HG03108 (cell line): ENCODE measurements around the gene HBEGF.

Experiments
- ATAC-seq: cut with Tn5 transposase; IDR thresholded peaks from one replicate; pipeline ENCODE4 v1.9.1; 2021; ENCODE audit warnings: moderate library complexity; ENCODE audit not compliant: unreplicated experiment

Gene HBEGF, protein sequence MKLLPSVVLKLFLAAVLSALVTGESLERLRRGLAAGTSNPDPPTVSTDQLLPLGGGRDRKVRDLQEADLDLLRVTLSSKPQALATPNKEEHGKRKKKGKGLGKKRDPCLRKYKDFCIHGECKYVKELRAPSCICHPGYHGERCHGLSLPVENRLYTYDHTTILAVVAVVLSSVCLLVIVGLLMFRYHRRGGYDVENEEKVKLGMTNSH

DNA sequence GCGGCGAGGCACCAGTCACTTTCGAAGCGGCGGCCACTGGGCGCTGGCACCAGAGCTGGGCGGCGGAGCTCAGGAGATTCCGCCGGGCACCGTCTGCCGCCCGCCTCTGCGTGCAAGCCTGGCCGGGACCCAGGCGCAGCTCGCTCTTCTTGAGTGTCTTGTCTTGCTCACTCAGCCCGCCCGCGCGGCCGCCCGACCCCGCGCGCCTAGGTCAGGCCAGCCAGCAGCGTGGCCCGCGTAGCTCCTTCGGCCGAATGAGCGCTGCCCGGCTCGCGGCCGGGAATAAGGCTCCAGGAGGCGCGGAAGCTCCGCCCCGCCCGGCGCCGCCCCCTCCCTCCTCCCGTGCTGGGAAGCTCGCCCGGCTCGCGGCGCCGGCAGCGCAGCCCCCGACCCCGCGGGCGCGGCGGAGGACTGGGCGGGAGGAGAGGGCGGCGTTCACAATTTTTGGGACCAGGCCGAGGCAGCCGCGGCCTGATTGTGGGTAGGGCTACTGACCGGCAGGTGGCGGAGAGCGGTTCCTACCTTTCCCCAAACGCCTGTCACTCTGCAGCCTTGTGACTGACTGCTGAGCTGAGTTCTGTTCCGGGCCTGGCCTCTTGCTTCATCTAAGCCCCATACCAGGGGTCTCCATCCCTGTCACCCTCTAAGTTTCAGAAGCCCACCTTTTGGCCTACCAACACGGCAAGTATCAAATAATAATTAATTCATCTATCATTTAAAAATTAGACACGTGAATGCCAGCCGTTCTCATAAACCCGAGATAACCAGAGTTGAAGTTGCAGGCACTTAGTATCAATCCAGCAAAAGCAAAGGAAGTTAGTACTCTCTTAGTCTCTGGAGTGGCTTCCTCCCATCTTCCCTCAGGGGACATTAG lies at the start of gene HBEGF:
Gene HBEGF, minus strand, starts transcription at position 256 of the 874 bp plus-strand sequence. CDS start 275 bp downstream, outside the sequence.
- ATAC-seq: peak; percentile 62

- ATAC-seq: no peak
Measured at GRCh38 chr5:140393738-140394137, 47.3 kb upstream of the HBEGF start.

DNA sequence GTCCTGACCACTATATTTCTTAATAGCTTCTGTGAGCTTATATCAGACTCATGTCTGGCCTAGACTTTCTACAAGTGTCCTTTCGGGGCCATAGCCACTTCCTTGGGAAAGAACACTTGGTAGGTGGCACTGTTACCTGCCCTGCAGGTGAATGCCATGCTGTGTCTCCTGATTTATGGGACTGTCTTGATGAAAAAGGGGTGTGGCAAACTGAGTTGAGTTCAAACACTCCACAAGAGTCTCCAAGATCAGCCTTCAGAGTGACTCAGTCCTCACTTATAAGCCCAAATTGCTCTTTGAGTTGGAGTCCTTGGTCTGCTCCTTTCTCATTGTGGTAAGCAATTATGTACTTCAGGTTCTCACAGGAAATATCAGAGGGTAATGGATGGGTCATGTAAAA lies 45.3 kb upstream of the HBEGF start:
- ATAC-seq: no peak

- ATAC-seq: no peak
Measured at GRCh38 chr5:140391312-140391711, 44.9 kb upstream of the HBEGF start.

- ATAC-seq: no peak
Measured at GRCh38 chr5:140388052-140388451, 41.6 kb upstream of the HBEGF start.

GRCh38 chr5:140383300-140383699 lies 36.9 kb upstream of the HBEGF start:
- ATAC-seq: no peak

GRCh38 chr5:140382866-140383265 lies 36.5 kb upstream of the HBEGF start:
- ATAC-seq: no peak

- no peak for ATAC-seq
Measured at GRCh38 chr5:140381972-140382371, 35.6 kb upstream of the HBEGF start.

- ATAC-seq: no peak
Measured at GRCh38 chr5:140381351-140381750, 34.9 kb upstream of the HBEGF start.

DNA sequence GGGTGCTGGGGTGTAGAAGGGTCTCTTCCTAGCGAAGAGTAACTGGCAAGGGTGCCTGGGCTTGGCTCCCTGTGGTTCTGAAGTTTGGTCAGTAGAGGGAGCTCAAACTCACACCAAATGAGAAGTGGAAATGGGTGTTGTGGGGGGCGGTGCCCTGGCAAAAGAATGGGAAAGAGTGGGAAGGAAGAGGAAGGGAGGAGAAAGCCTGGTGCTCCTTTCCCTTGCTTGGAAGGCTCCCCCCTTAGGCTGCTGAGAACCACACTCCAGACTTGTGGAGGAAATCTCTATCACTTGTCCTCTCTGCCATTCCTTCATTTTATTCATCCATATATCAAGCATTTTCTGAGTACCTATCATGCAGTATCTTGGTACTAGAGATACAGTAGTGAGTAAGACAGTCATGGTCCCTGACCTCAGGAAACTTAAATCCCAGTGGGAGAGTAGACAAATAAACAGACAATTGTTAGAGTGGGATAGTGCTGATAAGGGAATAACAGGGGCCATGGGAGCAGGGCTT lies 26.6 kb upstream of the HBEGF start:
- peak; percentile 70 for ATAC-seq

DNA sequence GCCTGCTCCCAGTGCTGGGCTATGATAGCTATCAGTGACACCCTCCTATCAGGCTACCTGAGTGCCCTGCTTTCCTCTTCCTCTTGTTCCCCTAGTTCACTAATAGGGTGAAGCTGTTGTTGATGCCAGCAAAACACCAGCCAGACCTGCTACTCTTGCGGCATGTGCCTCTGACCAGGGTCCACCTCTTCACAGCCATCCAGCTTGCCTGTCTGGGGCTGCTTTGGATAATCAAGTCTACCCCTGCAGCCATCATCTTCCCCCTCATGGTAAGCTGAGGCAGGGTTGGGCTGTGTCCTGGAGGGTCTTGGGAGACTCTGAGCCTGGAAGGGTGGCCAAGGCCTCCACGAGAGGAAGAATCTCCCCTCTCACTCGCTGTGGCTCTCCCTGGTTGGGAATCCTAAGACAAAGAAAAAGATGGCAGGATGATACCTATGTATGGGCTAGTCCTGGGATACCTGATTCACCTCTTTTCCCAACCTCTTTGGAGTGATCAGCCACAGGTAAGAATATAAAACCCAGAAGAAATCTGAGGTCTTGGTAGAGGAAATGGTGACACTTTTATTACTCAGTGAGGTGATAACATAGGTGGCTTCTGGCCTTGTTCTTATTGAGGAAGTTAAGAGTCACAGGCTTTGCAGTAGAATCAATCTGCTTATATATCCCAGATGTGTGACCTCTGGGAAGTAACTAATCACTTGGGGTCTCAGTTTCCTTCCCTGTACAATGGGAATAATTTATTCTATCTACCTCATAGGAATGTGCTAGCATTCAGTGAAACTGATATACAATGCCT lies 25.2 kb upstream of the HBEGF start:
- no peak for ATAC-seq

DNA sequence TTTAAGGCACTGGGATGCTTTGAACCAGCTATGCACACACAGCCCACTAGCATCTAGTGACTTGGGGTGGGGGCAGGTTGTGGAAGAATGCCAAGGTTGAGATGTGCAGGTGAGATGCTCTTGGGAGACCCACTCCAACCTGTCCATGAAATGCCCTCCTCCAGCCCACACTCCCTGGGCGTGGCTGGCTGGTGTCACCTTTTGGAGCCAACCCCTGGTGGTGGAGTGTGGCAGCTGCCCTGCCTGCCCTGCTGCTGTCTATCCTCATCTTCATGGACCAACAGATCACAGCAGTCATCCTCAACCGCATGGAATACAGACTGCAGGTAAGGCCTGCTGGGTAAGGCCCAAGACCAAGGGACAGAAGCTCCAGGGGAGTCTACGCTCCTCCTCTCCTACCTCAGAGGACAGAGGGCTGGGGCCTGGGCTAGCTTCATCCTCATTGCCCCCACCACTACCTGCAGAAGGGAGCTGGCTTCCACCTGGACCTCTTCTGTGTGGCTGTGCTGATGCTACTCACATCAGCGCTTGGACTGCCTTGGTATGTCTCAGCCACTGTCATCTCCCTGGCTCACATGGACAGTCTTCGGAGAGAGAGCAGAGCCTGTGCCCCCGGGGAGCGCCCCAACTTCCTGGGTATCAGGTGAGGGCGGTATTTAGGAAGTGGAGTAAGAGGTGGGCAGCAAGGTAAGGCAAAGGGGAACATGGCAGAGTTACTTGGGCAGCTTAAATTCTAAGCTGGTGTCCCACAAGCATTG lies 21.0 kb upstream of the HBEGF start:
- no peak for ATAC-seq

DNA sequence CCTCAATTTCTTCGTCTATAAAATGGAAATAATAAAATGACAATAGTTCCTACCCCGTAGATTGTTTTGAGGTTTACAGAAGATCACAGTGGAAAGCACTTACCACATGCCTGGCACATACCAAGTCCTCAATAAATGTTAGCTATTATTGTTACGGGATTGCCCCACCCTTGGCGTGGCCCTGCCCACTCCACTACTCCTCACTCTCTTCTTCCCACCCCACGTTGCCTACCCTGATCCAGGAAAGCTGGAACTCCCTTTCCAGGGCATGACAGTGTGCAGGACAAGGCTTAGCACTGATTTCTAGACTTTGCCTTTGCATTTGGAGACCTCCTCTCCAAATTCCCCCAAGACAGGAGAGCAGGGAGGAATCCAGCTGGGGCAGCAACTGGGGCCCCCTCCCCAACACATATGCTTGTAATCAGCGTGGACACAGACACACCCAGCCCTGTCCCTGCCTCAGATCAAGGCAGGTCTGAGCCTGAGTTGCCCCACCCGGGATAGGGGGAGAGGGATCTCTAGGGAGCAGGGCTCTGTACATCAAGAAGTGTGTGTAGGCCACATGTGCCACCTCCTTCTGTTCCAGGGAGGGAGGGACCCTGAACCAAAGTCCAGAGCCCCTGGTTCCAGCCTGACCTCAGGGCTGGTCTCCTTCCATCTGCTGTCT lies 20.3 kb upstream of the HBEGF start:
- ATAC-seq: no peak

- no peak for ATAC-seq
Measured at GRCh38 chr5:140365941-140366340, 19.5 kb upstream of the HBEGF start.

DNA sequence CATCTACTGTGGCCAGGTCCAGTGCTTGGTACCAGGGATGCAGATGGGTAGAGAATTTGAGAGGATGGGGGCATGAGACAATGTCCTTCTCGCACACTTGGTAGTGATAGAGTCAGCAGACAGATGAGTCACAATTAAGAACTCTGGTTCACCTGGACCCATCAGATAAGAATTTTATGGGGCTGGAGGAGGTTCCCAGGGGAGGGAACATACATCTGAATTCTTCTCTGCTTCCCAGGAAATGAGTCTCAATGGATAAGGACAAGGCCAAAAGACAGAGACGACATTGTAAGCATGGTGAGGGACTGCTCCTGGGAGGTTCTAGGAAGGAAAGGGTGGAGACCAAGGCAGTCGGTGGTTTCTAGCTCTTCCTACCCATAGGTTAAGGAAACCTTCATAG lies 18.9 kb upstream of the HBEGF start:
- no peak for ATAC-seq

DNA sequence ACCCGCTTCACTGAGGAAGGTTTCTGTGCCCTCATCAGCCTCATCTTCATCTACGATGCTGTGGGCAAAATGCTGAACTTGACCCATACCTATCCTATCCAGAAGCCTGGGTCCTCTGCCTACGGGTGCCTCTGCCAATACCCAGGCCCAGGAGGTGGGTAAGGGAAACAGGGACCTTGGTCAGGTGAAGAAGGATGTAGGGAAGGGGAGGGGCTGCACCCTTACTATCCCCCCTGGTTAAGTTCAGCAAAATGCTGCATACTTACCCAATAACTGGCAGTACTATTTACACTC lies 18.0 kb upstream of the HBEGF start:
- ATAC-seq: no peak

- ATAC-seq: no peak
Measured at GRCh38 chr5:140363631-140364471, 17.4 kb upstream of the HBEGF start.

DNA sequence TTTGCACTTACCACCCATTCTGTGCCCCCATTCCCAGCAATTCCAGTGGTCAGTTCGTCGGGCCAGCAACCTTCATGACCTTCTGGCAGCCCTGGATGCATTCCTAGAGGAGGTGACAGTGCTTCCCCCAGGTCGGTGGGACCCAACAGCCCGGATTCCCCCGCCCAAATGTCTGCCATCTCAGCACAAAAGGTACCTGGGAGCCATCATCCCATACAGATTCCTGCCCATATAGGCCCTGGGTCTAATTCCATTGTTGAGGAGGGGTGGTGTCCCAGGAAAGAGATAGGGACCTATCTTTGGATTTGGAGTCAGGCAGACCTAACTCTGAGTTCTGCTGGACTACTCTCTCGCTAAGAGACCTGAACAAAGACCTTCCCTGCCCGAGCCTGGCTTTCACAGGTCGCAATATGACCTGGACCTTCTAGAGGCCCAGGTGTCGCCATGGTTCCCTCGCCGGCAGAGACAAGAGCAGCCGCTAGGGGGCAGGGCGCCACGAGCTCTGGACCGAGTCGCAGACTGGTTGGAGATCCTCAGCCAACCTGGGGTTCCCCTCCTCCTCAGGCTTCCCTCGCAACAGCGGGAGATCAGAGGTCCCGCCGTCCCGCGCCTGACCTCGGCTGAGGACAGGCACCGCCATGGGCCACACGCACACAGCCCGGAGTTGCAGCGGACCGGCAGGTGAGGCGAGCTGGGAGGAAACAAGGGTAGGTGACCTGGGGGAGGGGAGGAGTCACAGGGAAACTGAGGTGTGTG lies 16.6 kb upstream of the HBEGF start:
- peak; percentile 88 for ATAC-seq

DNA sequence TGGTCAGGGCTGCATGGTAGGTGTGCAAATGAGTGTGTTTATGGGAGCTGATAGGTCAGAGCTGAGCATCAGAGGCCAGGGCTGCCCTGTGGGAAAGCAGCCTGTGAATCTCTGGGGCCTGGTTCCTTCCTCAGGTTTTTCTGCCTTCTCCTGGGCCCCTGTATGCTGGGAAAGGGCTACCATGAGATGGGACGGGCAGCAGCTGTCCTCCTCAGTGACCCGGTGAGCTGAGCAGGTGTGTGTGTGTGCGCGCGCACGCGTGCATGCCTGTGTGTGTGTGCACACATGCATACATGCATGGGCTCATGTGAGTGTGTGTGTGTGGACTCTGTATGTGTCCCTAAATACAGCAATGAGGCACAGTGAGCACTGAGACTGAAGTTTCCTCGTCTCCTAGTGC lies 15.9 kb upstream of the HBEGF start:
- no peak for ATAC-seq
